Sigmoid colon (tissue), 7 donors: ENCODE measurements around the gene JPH2. TPM values are rescaled to one million over a fixed set of nuclear protein-coding genes. Genes with fewer than 3 reads are reported as not detected.

Experiments
- DNase-seq: peaks from one replicate; pipeline ENCODE4 v3.0.0-alpha.2; 2019
- H3K27ac ChIP-seq, 4 donors: fragments of 200-600 bp; sonication (generic); one replicate each; pipeline ENCODE4 v1.5.1; 2016 to 2019; ENCODE audit warnings: mild to moderate bottlenecking in 1 of 4
- H3K27me3 ChIP-seq, 3 donors: fragments of 200-600 bp; sonication (generic); one replicate each; pipeline ENCODE4 v1.5.1; 2019; ENCODE audit warnings: mild to moderate bottlenecking in 1 of 3
- H3K36me3 ChIP-seq, 4 donors: fragments of 200-600 bp; sonication (generic); one replicate each; pipeline ENCODE4 v1.5.1; 2016 to 2019
- H3K4me1 ChIP-seq, 4 donors: fragments of 200-600 bp; sonication (generic); one replicate each; pipeline ENCODE4 v1.5.1; 2017 to 2019
- H3K4me3 ChIP-seq, 4 donors: fragments of 200-600 bp; sonication (generic); one replicate each; pipeline ENCODE4 v1.5.1; 2017 to 2019; ENCODE audit warnings: mild to moderate bottlenecking in 2 of 4, moderate library complexity in 1 of 4
- H3K9me3 ChIP-seq, 4 donors: fragments of 200-600 bp in 3 of 4; sonication (generic) in 3 of 4; one replicate each; pipeline versions ENCODE4 v1.5.1 to v1.6.1; 2013 to 2019
- CTCF ChIP-seq, 4 experiments: fragments of 450-650 bp in 3 of 4; fragments of 200-600 bp in 1 of 4; IDR thresholded peaks; one replicate each; pipeline ENCODE4 v1.5.1; 2016 to 2019; ENCODE audit warnings: antibody characterized with exemption in 4 of 4, mild to moderate bottlenecking in 3 of 4, moderate library complexity in 2 of 4
- EP300 ChIP-seq, 4 donors: sonication (generic); formaldehyde crosslinking; IDR thresholded peaks; one replicate each; pipeline ENCODE4 v1.6.1; 2017; ENCODE audit warnings: antibody characterized with exemption in 4 of 4
- POLR2A ChIP-seq, 2 donors: fragments of 450-650 bp; IDR thresholded peaks; one replicate each; pipeline ENCODE4 v1.6.1; 2016; ENCODE audit warnings: antibody characterized with exemption in 2 of 2, mild to moderate bottlenecking in 2 of 2, moderate library complexity in 2 of 2
- POLR2AphosphoS5 ChIP-seq, 4 donors: sonication (generic); formaldehyde crosslinking; IDR thresholded peaks; one replicate each; pipeline ENCODE4 v1.6.1; 2017; ENCODE audit warnings: antibody characterized with exemption in 4 of 4
- WGBS, 2 donors: extraction: QIAGEN DNeasy Blood & Tissue Kit; methylation state at CpG; one replicate each; pipeline ENCODE4 v1.1.7; 2013; 5-methylcytosine and 5-hydroxymethylcytosine counted together
- intact Hi-C: fragments of 100-400 bp; cut with DNase I; formaldehyde crosslinking; loops from one replicate; pipeline ENCODE4 v1.15.1; 2023
- polyA plus RNA-seq, 3 donors: library from polyadenylated mRNA; stranded (reverse); fragments of 200-250 nt; gene quantifications; one replicate each; pipeline ENCODE4 v1.2.3, GENCODE V29; 2013
- total RNA-seq, 4 donors: library from RNA; depleted of rRNA; stranded (reverse); fragments of >200 nt; gene quantifications; one replicate each; pipeline ENCODE4 v1.1.0, GENCODE V29; 2016
- donor health status: healthy with polysubstance abuse.
- donor health status: Bipolar disorder and iron deficiency.
- donor health status: healthy.

Gene JPH2
- total and polyA plus RNA-seq, 7 donors, result 0.23 to 166 (median 52.0) TPM

GRCh38 chr20:44211177-44212039 is 24.4 kb upstream of the JPH2 start:
- H3K4me1 ChIP-seq, result peaks cover 0 to 58% (median 45%) of the 10 kb centered on the region in 4 donors
- H3K36me3 ChIP-seq, result peaks cover 0 to 3% (median 0%) of the 10 kb centered on the region in 4 donors
- peak; percentile 73 for DNase-seq
- no peaks in the 10 kb centered on the region for H3K9me3 ChIP-seq
- intact Hi-C loops, result loop anchor here (2.0 to 10.0 kb wide), 8 partner anchors 173 to 757 kb away; partner anchors contain the start of genes ADA, SERINC3, SRSF6 and TTPAL
- H3K27ac ChIP-seq, result peak overlapping the region; percentile 93 to 100 (median 98)
- WGBS, 2 donors, result 4 to 12% methylated on average over 24 of the region's 24 CpGs
- peak overlapping the region; percentile 72 to 96 (median 84) for H3K4me3 ChIP-seq
- TF ChIP-seq POLR2A (IDR thresholded peaks at IDR 0.05) (no peak), EP300 (IDR thresholded peaks at IDR 0.05) (peak in 1 of 4 donors; percentile 2), CTCF (IDR thresholded peaks at IDR 0.05) (no peak)
- no peaks in the 10 kb centered on the region for H3K27me3 ChIP-seq

DNA sequence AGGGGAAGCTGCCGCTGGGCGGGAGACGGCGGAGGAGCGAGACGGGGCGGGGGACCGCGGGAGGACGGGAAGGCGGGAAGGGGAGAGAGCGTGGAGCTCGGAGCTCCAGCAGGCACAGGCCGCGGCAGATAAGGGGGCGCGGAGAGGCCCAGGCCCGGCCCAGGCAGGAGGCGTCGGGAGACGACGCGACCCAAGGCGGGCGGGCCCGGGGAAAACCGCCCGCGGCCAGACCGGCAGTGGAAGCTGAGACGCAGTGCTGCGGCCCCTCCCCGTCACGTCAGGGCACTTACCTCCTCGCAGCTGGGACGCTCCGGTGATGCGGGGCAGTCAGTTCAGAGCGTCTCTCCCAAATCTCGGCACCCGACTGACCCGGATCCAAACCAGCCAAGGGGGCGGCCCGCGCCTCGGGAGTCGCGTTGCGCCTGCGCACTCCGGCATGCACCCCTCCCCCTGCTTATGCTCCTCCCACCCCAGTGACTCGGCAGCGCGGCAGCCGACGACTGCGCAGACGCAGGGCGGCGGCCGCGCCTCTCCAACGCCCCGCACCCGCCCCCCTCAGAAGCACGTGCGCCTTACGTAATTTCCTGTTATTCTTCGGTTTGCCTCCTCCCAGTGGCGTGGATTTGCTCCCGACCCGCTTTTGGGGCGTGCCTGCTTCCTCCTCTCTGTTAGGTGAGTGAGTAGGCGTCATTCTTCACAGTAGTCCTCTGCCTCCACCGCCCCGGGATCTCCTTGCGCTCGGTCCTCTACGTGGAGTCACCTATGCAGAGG is 23.6 kb upstream of the JPH2 start, which contains the start of gene OSER1:
TSS of gene OSER1 (minus strand) at position 366 of the 771 bp plus-strand sequence. CDS start 3,814 bp downstream, outside the sequence.
- Histone ChIP-seq H3K36me3 (peaks cover 0 to 11% (median 3%) of the 10 kb centered on the region in 4 donors), H3K27ac (peak within 1 kb of the TSS; percentile 93 to 100 (median 98)), H3K4me3 (peak within 1 kb of the TSS; percentile 74 to 96 (median 89)), H3K4me1 (peaks cover 0 to 60% (median 45%) of the 10 kb centered on the region in 4 donors), H3K27me3 (no peaks in the 10 kb centered on the region), H3K9me3 (no peaks in the 10 kb centered on the region)
- 0 to 1% methylated on average over 79 of the region's 79 CpGs for WGBS, 2 donors
- intact Hi-C loops, result loop anchor here (2.0 to 10.0 kb wide), 8 partner anchors 174 to 756 kb away; partner anchors contain the start of genes ADA, SERINC3, SRSF6 and TTPAL
- peak in 2 of 4 donors; percentile 33 to 94 for TF ChIP-seq EP300 (IDR thresholded peaks at IDR 0.05)
- peak; percentile 93 to 98 (median 95) for TF ChIP-seq POLR2AphosphoS5 (IDR thresholded peaks at IDR 0.05)
- peak; percentile 89 to 96 for TF ChIP-seq POLR2A (IDR thresholded peaks at IDR 0.05)
- TF ChIP-seq CTCF (IDR thresholded peaks at IDR 0.05), result no peak
- peak; percentile 99 for DNase-seq

DNA sequence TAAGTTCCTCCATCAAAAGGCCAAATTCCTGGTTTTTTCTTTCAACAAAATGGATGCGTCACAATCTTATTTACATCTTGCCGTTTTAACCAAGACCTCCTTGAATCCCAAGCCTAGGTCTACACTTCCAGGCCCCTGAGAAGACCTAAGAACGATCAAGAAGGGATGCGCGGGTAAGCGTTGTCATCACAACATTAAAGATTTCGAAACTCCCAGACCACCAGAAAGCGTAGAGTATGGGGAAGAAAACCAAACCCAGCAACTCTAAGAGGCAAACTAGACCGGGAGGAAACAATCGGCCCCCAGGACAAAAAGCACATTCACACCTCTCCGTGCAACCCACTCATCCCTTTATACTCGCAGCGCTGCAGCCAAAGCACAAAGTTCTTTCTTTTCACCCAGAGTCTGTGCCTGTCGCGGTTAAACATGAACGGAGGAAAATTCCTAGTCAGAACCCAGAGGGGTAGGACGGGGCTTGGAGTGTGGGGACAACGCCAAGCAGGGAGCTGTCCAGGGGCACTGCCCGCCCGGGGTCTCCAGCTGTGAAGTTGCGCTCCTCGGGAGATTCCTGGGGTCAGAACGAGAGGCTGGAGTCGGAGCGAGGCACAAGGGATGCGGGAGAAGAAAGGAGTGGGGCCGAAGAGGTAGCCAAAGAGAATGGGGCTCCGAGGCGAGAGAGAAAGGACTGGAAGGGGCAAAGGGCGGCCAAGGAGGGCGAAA is 22.9 kb upstream of the JPH2 start:
- peak overlapping the region; percentile 93 to 100 (median 98) for H3K27ac ChIP-seq
- intact Hi-C loops, result loop anchor here (2.0 to 10.0 kb wide), 8 partner anchors 175 to 755 kb away; partner anchors contain the start of genes ADA, SERINC3, SRSF6 and TTPAL
- H3K36me3 ChIP-seq, result peaks cover 0 to 18% (median 3%) of the 10 kb centered on the region in 4 donors
- no peak for DNase-seq
- H3K4me1 ChIP-seq, result peaks cover 0 to 59% (median 44%) of the 10 kb centered on the region in 4 donors
- no peaks in the 10 kb centered on the region for H3K9me3 ChIP-seq
- peak overlapping the region; percentile 74 to 96 (median 89) for H3K4me3 ChIP-seq
- WGBS, 2 donors, result 0 to 1% methylated on average over 31 of the region's 31 CpGs
- TF ChIP-seq POLR2AphosphoS5 (IDR thresholded peaks at IDR 0.05) (no peak), CTCF (IDR thresholded peaks at IDR 0.05) (no peak), POLR2A (IDR thresholded peaks at IDR 0.05) (no peak), EP300 (IDR thresholded peaks at IDR 0.05) (no peak)
- H3K27me3 ChIP-seq, result no peaks in the 10 kb centered on the region

DNA sequence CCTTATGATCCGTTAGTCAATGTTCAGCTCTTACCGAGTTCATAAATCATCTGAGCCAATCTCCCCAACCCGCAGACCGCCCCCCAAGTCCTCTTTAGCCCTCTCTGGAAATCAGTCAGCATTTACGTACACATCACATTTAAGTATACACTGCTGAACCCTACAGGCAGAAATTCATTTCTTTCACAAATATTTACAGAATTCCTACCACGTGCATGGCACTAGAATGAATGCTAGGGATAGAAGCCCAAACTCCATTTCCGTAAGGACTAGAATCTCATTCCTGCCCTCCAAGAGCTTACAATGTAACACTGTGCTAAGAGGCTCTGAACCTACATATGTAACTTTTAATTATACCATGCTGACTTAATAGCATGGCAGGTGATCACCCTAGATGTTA is 21.8 kb upstream of the JPH2 start:
- Histone ChIP-seq H3K27ac (peak overlapping the region; percentile 93 to 100 (median 98)), H3K4me1 (peaks cover 0 to 69% (median 54%) of the 10 kb centered on the region in 4 donors), H3K27me3 (no peaks in the 10 kb centered on the region), H3K9me3 (no peaks in the 10 kb centered on the region), H3K36me3 (peaks cover 0 to 24% (median 3%) of the 10 kb centered on the region in 4 donors), H3K4me3 (peak overlapping the region; percentile 6 to 93 (median 80))
- TF ChIP-seq EP300 (IDR thresholded peaks at IDR 0.05), result no peak
- no peak for TF ChIP-seq POLR2A (IDR thresholded peaks at IDR 0.05)
- peak in 1 of 4 experiments; percentile 5 for TF ChIP-seq CTCF (IDR thresholded peaks at IDR 0.05)
- intact Hi-C loops, result no loop called here
- DNase-seq, result no peak
- WGBS, 2 donors, result 6 to 29% methylated on average over 7 of the region's 7 CpGs
